Ovary (tissue), 3 donors: ENCODE data around the gene ABLIM2.

Experiments
- EP300 ChIP-seq: sonication (generic); formaldehyde crosslinking; IDR thresholded peaks from one replicate; pipeline ENCODE4 v1.6.1; 2017; ENCODE audit warnings: antibody characterized with exemption
- POLR2A ChIP-seq: fragments of 450-650 bp; IDR thresholded peaks from one replicate; pipeline ENCODE4 v1.6.1; 2017; ENCODE audit warnings: antibody characterized with exemption, mild to moderate bottlenecking, moderate library complexity
- TF ChIP-seq, protein P1 (sequence below), 3 donors: fragments of 450-650 bp in 2 of 3; fragments of 200-600 bp in 1 of 3; IDR thresholded peaks; one replicate each; pipeline versions ENCODE4 v1.5.1 to v1.8.0; 2016 to 2022; ENCODE audit warnings: antibody characterized with exemption in 3 of 3, mild to moderate bottlenecking in 1 of 3
- donor health status: DM: no; HTN: no; CAD: no.

DNA sequence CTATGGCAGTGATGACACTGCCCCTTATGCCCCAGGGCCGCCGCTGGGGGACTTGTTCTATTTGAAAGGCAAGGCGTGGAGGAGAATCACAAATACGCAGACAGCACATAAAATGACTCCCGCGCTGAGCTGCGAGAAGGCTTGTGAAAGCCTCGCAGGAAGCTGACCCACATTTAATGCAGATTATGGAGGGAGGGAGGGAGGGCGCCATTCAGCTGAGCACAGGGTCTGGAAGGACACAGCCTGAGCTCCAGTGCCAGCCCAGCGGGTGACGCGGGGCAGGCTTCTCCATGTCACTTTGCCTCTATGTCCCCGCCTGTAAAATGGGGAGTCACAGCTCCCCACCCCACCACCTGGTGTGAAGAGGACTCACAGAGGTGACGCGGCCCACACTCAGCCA is 14.3 kb downstream of the ABLIM2 start:
- TF ChIP-seq, protein P1, sequence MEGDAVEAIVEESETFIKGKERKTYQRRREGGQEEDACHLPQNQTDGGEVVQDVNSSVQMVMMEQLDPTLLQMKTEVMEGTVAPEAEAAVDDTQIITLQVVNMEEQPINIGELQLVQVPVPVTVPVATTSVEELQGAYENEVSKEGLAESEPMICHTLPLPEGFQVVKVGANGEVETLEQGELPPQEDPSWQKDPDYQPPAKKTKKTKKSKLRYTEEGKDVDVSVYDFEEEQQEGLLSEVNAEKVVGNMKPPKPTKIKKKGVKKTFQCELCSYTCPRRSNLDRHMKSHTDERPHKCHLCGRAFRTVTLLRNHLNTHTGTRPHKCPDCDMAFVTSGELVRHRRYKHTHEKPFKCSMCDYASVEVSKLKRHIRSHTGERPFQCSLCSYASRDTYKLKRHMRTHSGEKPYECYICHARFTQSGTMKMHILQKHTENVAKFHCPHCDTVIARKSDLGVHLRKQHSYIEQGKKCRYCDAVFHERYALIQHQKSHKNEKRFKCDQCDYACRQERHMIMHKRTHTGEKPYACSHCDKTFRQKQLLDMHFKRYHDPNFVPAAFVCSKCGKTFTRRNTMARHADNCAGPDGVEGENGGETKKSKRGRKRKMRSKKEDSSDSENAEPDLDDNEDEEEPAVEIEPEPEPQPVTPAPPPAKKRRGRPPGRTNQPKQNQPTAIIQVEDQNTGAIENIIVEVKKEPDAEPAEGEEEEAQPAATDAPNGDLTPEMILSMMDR (IDR thresholded peaks at IDR 0.05) = no peak
- TF ChIP-seq POLR2A (no peak), EP300 (no peak)
